ENCODE measurements around the gene NUTF2.

The NUTF2 gene

GRCh38 chr16:67878232-67878631 is 31.5 kb downstream of the NUTF2 start:
- H3K4me3 ChIP-seq (ENCODE audit: low read depth, low read length) = no peak overlapping the region
- in situ Hi-C loops (cut with HindIII; ENCODE audit: low sequenced_read_pairs) = no loop called here
- no peak for DNase-seq (ENCODE audit: low read depth)
- no peak for TF ChIP-seq CTCF (IDR thresholded peaks at IDR 0.05; ENCODE audit: low read depth, low read length, missing control alignments)

GRCh38 chr16:67878846-67879245 is 32.1 kb downstream of the NUTF2 start:
- no peak for TF ChIP-seq CTCF (IDR thresholded peaks at IDR 0.05; ENCODE audit: low read depth, low read length, missing control alignments)
- in situ Hi-C loops (cut with HindIII; ENCODE audit: low sequenced_read_pairs) = no loop called here
- DNase-seq (ENCODE audit: low read depth) = no peak
- no peak overlapping the region for H3K4me3 ChIP-seq (ENCODE audit: low read depth, low read length)

- H3K4me3 ChIP-seq (ENCODE audit: low read depth, low read length) = no peak overlapping the region
- DNase-seq (ENCODE audit: low read depth) = no peak
- in situ Hi-C loops (cut with HindIII; ENCODE audit: low sequenced_read_pairs) = no loop called here
- TF ChIP-seq CTCF (IDR thresholded peaks at IDR 0.05; ENCODE audit: low read depth, low read length, missing control alignments) = no peak
Measured at GRCh38 chr16:67879462-67879861, 32.7 kb downstream of the NUTF2 start.

GRCh38 chr16:67879936-67880335 is 33.2 kb downstream of the NUTF2 start:
- DNase-seq (ENCODE audit: low read depth) = no peak
- in situ Hi-C loops (cut with HindIII; ENCODE audit: low sequenced_read_pairs) = no loop called here
- H3K4me3 ChIP-seq (ENCODE audit: low read depth, low read length) = no peak overlapping the region
- no peak for TF ChIP-seq CTCF (IDR thresholded peaks at IDR 0.05; ENCODE audit: low read depth, low read length, missing control alignments)

- in situ Hi-C loops (cut with HindIII; ENCODE audit: low sequenced_read_pairs) = no loop called here
- TF ChIP-seq CTCF (IDR thresholded peaks at IDR 0.05; ENCODE audit: low read depth, low read length, missing control alignments) = no peak
Measured at GRCh38 chr16:67880584-67880983, 33.9 kb downstream of the NUTF2 start.

GRCh38 chr16:67881621-67882161 is 35.0 kb downstream of the NUTF2 start:
- H3K4me3 ChIP-seq (ENCODE audit: low read depth, low read length) = no peak overlapping the region
- DNase-seq (ENCODE audit: low read depth) = no peak
- in situ Hi-C loops (cut with HindIII; ENCODE audit: low sequenced_read_pairs) = no loop called here
- TF ChIP-seq CTCF (IDR thresholded peaks at IDR 0.05; ENCODE audit: low read depth, low read length, missing control alignments) = no peak

More at GRCh38 chr16:67880584-67880983, 33.9 kb downstream of the NUTF2 start:
- H3K4me3 ChIP-seq (ENCODE audit: low read depth, low read length) = no peak overlapping the region
- no peak for DNase-seq (ENCODE audit: low read depth)
